Kidney epithelial cell (primary cell): Measurements from ENCODE around the gene CCDC187. TPM values are rescaled to one million over a fixed set of nuclear protein-coding genes. Genes with fewer than 3 reads are reported as not detected.

Experiments
- DNase-seq: peaks from one replicate; pipeline ENCODE4 v3.0.0-alpha.2; 2010; ENCODE audit warnings: low read depth
- H3K27me3 ChIP-seq: 2 replicates; pipeline ENCODE4 v1.6.0; 2011; ENCODE audit warnings: low read length; ENCODE audit not compliant: control insufficient read depth, insufficient read depth
- H3K36me3 ChIP-seq: 2 replicates; pipeline ENCODE4 v1.5.1; 2011; ENCODE audit warnings: low read length; ENCODE audit not compliant: control insufficient read depth, insufficient read depth
- H3K4me3 ChIP-seq: 2 replicates; pipeline ENCODE4 v1.5.1; 2011; ENCODE audit warnings: low read depth, mild to moderate bottlenecking, control low read depth, low read length
- CTCF ChIP-seq: IDR thresholded peaks from 2 replicates; pipeline ENCODE4 v1.5.1; 2011; ENCODE audit warnings: mild to moderate bottlenecking, moderate library complexity, low read length, control low read depth, inconsistent platforms; ENCODE audit not compliant: insufficient read depth, poor library complexity, severe bottlenecking
- total RNA-seq: library from RNA; depleted of rRNA; stranded (reverse); fragments of >200 nt; gene quantifications from 2 replicates; pipeline ENCODE4 v1.2.3, GENCODE V29; 2015

Gene CCDC187
- total RNA-seq, 1 donor from 2014 or later: 0.04 TPM

- no peak for TF ChIP-seq CTCF
- Histone ChIP-seq H3K27me3 (peaks cover 36% of the 10 kb centered on the region), H3K36me3 (no peaks in the 10 kb centered on the region), H3K4me3 (no peak overlapping the region)
- no peak for DNase-seq
Observed at GRCh38 chr9:136249877-136250559, 53.9 kb downstream of the CCDC187 start.

- DNase-seq: no peak
Observed at GRCh38 chr9:136248951-136249876, 54.7 kb downstream of the CCDC187 start.

GRCh38 chr9:136247947-136248637, 55.8 kb downstream of the CCDC187 start:
- Histone ChIP-seq H3K36me3 (no peaks in the 10 kb centered on the region), H3K4me3 (no peak overlapping the region), H3K27me3 (peaks cover 36% of the 10 kb centered on the region)
- TF ChIP-seq CTCF: no peak
- no peak for DNase-seq

More at GRCh38 chr9:136248951-136249876, 54.7 kb downstream of the CCDC187 start:
- TF ChIP-seq CTCF: no peak
- H3K36me3 ChIP-seq: no peaks in the 10 kb centered on the region
- H3K4me3 ChIP-seq: no peak overlapping the region
- H3K27me3 ChIP-seq: peaks cover 36% of the 10 kb centered on the region

GRCh38 chr9:136247551-136247916, 56.4 kb downstream of the CCDC187 start:
- no peak for TF ChIP-seq CTCF
- no peaks in the 10 kb centered on the region for H3K36me3 ChIP-seq
- no peak for DNase-seq
- peaks cover 36% of the 10 kb centered on the region for H3K27me3 ChIP-seq
- no peak overlapping the region for H3K4me3 ChIP-seq

DNA sequence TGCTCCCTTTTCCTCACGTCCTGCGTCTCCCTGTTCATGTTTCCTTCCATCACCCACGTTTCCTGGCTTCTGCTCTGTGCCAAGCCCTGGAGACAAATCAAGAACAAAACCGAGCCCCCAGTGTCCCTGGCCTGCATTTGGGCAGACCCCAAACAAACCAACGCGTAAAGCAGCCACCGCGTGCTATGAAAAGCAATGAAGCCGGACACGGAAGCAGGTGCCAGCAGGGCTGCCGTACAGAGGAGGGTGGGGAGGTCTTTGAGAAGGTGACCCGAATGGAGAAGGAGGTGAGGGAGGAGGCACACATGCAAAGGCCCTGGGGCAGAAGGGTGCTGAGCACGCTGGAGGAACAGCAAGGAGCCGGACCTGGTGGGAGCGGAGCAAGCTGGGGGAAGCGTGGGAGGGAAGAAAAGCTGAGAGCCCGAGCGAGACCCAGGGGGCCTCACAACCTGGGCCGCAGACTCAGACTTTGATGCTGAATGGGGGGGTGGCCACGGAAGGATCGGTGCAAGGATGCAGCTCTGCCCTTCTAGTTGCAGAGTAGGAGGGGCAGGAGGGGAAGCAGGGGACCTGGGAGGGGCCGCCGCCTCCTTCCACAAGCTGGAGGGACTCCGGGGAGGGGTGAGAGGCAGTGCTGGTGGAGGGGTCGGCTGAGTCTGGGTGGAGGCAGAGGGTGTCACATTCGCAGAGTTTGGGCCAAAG, 56.9 kb downstream of the CCDC187 start:
- no peak for DNase-seq
- H3K27me3 ChIP-seq: peaks cover 36% of the 10 kb centered on the region
- no peak for TF ChIP-seq CTCF
- no peaks in the 10 kb centered on the region for H3K36me3 ChIP-seq
- no peak overlapping the region for H3K4me3 ChIP-seq
